Uterus (tissue), 4 donors: ENCODE data around the gene BTNL3. TPM values are rescaled to one million over a fixed set of nuclear protein-coding genes. Genes with fewer than 3 reads are reported as not detected.

Source experiments
- DNase-seq, 2 donors: peaks; one replicate each; pipeline ENCODE4 v3.0.0-alpha.2; 2019 to 2020
- H3K27ac ChIP-seq, 2 donors: fragments of 200-600 bp; sonication (generic); 1 replicate in 1 of 2; 2 replicates in 1 of 2; pipeline ENCODE4 v1.5.1; 2016 to 2018
- H3K27me3 ChIP-seq, 2 donors: fragments of 200-600 bp; sonication (generic); one replicate each; pipeline ENCODE4 v1.5.1; 2018 to 2019; ENCODE audit warnings: control low read depth in 1 of 2
- H3K36me3 ChIP-seq, 2 donors: fragments of 200-600 bp; sonication (generic); one replicate each; pipeline ENCODE4 v1.5.1; 2019; ENCODE audit warnings: control low read depth in 1 of 2
- H3K4me1 ChIP-seq, 2 donors: fragments of 200-600 bp; sonication (generic); one replicate each; pipeline ENCODE4 v1.5.1; 2018 to 2019; ENCODE audit warnings: control low read depth in 1 of 2
- H3K4me3 ChIP-seq, 2 donors: fragments of 200-600 bp; sonication (generic); 1 replicate in 1 of 2; 2 replicates in 1 of 2; pipeline ENCODE4 v1.5.1; 2018 to 2019; ENCODE audit warnings: mild to moderate bottlenecking in 1 of 2
- H3K9me3 ChIP-seq, 2 donors: fragments of 200-600 bp; sonication (generic); one replicate each; pipeline ENCODE4 v1.5.1; 2019; ENCODE audit warnings: control low read depth in 1 of 2
- POLR2A ChIP-seq, 2 donors: fragments of 450-650 bp; IDR thresholded peaks; one replicate each; pipeline ENCODE4 v1.6.1; 2016; ENCODE audit warnings: antibody characterized with exemption in 2 of 2, mild to moderate bottlenecking in 1 of 2, moderate library complexity in 1 of 2
- intact Hi-C: fragments of 100-400 bp; cut with DNase I; formaldehyde crosslinking; loops from one replicate; pipeline ENCODE4 v1.15.1; 2023; ENCODE audit warnings: low total_unique reads
- total RNA-seq, 4 donors: library from RNA; depleted of rRNA in 3 of 4; stranded (reverse); fragments of >200 nt in 3 of 4; gene quantifications; one replicate each; pipeline versions ENCODE4 v1.1.0 to v1.2.4, GENCODE V29; 2014 to 2023
- TF ChIP-seq, protein P1 (sequence below), 4 experiments: fragments of 200-600 bp in 2 of 4; fragments of 450-650 bp in 2 of 4; sonication (generic) in 2 of 4; IDR thresholded peaks; one replicate each; pipeline ENCODE4 v1.5.1; 2016 to 2019; ENCODE audit warnings: antibody characterized with exemption in 4 of 4, mild to moderate bottlenecking in 2 of 4, moderate library complexity in 1 of 4
- donor health status: DM: yes; HTN: yes; CAD: no.

The BTNL3 gene
- total RNA-seq, 4 donors from 2014 or later, result not detected

DNA sequence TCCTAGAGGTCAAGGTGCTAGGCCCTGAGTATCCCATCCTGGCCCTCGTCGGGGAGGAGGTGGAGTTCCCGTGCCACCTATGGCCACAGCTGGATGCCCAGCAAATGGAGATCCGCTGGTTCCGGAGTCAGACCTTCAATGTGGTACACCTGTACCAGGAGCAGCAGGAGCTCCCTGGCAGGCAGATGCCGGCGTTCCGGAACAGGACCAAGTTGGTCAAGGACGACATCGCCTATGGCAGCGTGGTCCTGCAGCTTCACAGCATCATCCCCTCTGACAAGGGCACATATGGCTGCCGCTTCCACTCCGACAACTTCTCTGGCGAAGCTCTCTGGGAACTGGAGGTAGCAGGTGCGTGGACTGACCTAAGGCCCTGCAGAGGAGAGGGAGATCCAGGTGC lies 59.3 kb downstream of the BTNL3 start:
- Histone ChIP-seq H3K4me3 (no peak overlapping the region), H3K4me1 (no peaks in the 10 kb centered on the region), H3K27me3 (peaks cover 0 to 4% of the 10 kb centered on the region in 2 donors), H3K27ac (no peak overlapping the region), H3K36me3 (no peaks in the 10 kb centered on the region), H3K9me3 (no peaks in the 10 kb centered on the region)
- intact Hi-C loops, result no loop called here
- no peak for DNase-seq
- TF ChIP-seq POLR2A (IDR thresholded peaks at IDR 0.05), result no peak
- TF ChIP-seq, protein P1, sequence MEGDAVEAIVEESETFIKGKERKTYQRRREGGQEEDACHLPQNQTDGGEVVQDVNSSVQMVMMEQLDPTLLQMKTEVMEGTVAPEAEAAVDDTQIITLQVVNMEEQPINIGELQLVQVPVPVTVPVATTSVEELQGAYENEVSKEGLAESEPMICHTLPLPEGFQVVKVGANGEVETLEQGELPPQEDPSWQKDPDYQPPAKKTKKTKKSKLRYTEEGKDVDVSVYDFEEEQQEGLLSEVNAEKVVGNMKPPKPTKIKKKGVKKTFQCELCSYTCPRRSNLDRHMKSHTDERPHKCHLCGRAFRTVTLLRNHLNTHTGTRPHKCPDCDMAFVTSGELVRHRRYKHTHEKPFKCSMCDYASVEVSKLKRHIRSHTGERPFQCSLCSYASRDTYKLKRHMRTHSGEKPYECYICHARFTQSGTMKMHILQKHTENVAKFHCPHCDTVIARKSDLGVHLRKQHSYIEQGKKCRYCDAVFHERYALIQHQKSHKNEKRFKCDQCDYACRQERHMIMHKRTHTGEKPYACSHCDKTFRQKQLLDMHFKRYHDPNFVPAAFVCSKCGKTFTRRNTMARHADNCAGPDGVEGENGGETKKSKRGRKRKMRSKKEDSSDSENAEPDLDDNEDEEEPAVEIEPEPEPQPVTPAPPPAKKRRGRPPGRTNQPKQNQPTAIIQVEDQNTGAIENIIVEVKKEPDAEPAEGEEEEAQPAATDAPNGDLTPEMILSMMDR (IDR thresholded peaks at IDR 0.05), result no peak

DNA sequence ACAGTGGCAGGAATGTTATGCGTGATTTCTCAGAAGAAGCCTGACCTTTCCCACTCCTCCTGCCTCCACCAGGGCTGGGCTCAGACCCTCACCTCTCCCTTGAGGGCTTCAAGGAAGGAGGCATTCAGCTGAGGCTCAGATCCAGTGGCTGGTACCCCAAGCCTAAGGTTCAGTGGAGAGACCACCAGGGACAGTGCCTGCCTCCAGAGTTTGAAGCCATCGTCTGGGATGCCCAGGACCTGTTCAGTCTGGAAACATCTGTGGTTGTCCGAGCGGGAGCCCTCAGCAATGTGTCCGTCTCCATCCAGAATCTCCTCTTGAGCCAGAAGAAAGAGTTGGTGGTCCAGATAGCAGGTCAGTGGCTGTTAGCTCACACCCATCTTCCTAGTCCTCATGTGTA lies 61.4 kb downstream of the BTNL3 start:
- no peak for TF ChIP-seq POLR2A (IDR thresholded peaks at IDR 0.05)
- TF ChIP-seq, protein P1 (IDR thresholded peaks at IDR 0.05), result no peak
- H3K36me3 ChIP-seq, result no peaks in the 10 kb centered on the region
- peaks cover 0 to 16% of the 10 kb centered on the region in 2 donors for H3K27me3 ChIP-seq
- no peaks in the 10 kb centered on the region for H3K4me1 ChIP-seq
- H3K4me3 ChIP-seq, result no peak overlapping the region
- no peak overlapping the region for H3K27ac ChIP-seq
- H3K9me3 ChIP-seq, result no peaks in the 10 kb centered on the region
- no peak for DNase-seq
- intact Hi-C loops, result no loop called here

DNA sequence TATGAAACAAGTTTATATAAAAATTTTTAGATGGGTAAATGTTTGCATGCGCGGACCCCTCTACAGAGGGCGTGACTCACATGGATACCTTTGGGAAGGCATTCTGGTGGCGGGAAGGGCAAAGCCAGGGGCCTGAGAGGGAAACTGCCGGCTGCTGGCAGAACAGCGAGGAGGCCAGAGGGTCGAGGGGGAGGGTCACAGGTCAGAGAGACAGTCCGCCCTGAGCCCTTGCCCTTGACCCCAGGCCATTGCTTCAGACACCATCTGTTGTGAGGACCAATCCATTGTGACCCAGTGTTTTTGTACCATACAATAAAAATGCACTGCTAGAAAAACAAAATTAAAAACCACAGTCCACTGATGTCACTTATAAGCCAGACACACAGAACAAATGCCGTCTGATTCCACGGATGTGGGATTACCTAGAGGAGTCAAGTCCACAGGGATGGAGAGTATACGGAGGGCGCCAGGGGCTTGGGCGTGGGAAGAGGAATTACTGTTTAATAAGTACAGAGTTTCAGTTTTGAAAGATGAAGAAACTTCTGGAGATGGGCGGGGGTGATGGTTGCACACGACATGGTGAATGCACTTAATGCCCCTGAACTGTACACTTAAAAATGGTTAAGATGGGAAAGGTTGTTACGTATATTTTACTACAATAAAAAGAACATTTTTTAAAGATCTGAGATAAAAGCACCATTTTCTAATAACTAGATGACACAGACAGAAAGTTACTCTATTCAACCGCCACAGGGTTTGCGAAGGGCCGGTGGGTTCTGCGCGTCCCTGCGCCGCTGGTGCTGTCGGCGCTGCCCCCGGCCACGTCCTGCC lies 63.4 kb downstream of the BTNL3 start:
- Histone ChIP-seq H3K27ac (no peak overlapping the region), H3K36me3 (no peaks in the 10 kb centered on the region), H3K9me3 (no peaks in the 10 kb centered on the region), H3K4me1 (no peaks in the 10 kb centered on the region), H3K4me3 (no peak overlapping the region), H3K27me3 (peaks cover 0 to 22% of the 10 kb centered on the region in 2 donors)
- intact Hi-C loops, result no loop called here
- no peak for DNase-seq
- TF ChIP-seq, protein P1 (IDR thresholded peaks at IDR 0.05), result no peak
- TF ChIP-seq POLR2A (IDR thresholded peaks at IDR 0.05), result no peak

DNA sequence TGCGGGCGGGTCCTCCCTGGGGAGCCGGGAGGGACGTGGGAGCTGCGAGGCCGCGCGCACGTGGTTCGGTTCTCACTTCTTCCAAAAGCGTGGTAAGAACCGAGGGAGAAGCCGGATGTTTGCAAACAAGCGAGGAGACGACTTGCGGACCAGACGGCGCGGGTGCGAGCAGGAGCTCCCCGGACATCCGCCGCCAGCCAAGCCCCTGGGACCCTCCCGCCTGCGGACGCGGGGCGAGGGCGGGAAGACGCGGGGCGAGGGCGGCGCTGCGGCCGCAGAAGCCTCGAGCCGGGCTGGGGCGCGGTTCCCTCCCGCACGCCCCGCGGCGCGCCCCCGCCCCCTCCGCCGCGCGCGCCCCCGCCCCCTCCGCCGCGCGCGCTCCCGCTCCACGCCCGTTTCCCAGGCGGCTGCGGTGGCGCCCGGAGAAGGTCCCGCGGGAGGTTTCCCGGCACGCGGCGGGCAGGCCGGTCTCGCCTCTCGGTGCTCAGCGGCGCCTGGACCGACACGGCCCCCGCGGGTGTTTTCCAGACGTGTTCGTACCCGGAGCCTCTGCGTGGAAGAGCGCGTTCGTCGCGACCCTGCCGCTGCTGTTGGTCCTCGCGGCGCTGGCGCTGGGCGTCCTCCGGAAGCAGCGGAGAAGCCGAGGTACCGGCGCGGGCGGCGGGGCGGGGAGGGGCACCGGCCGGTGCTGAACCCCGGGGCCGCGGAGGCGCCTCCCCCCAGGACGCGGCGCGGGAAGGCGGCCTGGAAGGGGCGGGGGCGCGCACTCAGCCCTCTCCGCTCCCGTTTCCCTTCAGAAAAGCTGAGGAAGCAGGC lies 64.2 kb downstream of the BTNL3 start:
- H3K4me3 ChIP-seq, result peak overlapping the region; percentile 22 to 42
- intact Hi-C loops, result no loop called here
- TF ChIP-seq, protein P1 (IDR thresholded peaks at IDR 0.05), result no peak
- TF ChIP-seq POLR2A (IDR thresholded peaks at IDR 0.05), result no peak
- no peaks in the 10 kb centered on the region for H3K9me3 ChIP-seq
- no peak for DNase-seq
- no peaks in the 10 kb centered on the region for H3K4me1 ChIP-seq
- peak overlapping the region in 1 of 2 donors; percentile 33 for H3K27ac ChIP-seq
- H3K36me3 ChIP-seq, result no peaks in the 10 kb centered on the region
- H3K27me3 ChIP-seq, result peaks cover 0 to 21% of the 10 kb centered on the region in 2 donors
